NCI-H1436 treated with DMSO at 0.1 percent for 48 hours (cell line): Measurements from ENCODE around the gene IL17RB.

Source experiments
- DNase-seq: peaks from one replicate; lab custom pipeline; 2025; lab: John Stamatoyannopoulos, UW

The IL17RB gene, protein sequence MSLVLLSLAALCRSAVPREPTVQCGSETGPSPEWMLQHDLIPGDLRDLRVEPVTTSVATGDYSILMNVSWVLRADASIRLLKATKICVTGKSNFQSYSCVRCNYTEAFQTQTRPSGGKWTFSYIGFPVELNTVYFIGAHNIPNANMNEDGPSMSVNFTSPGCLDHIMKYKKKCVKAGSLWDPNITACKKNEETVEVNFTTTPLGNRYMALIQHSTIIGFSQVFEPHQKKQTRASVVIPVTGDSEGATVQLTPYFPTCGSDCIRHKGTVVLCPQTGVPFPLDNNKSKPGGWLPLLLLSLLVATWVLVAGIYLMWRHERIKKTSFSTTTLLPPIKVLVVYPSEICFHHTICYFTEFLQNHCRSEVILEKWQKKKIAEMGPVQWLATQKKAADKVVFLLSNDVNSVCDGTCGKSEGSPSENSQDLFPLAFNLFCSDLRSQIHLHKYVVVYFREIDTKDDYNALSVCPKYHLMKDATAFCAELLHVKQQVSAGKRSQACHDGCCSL

GRCh38 chr3:53846134-53846850, at the start of gene IL17RB, which contains the start of gene CHDH:
Gene IL17RB (plus strand): TSS chr3:53846568. CDS start chr3:53846589, 21 bp downstream.
Gene CHDH (minus strand): TSS chr3:53846419. CDS start chr3:53824008, 22,411 bp downstream.
- DNase-seq = no peak

DNA sequence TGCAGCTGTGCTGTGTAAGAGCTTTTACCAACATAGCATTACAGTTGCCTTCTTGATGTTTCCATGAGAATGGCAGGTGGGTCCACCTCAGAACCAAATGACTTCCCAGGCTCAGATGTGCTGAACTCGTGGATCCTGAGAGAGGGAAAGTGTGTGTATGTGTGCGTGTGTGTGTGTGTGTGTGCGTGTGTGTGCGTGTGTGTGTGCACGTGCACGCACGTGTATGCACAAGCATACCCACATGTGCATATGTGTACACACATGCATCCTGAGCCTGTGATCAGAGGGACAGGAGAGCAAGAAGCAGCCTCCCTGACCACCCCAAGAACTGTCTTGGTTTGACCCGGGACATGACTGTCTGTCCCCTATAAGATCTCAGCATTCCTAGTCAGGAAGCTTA, 48.2 kb upstream of the IL17RB start:
- no peak for DNase-seq

DNA sequence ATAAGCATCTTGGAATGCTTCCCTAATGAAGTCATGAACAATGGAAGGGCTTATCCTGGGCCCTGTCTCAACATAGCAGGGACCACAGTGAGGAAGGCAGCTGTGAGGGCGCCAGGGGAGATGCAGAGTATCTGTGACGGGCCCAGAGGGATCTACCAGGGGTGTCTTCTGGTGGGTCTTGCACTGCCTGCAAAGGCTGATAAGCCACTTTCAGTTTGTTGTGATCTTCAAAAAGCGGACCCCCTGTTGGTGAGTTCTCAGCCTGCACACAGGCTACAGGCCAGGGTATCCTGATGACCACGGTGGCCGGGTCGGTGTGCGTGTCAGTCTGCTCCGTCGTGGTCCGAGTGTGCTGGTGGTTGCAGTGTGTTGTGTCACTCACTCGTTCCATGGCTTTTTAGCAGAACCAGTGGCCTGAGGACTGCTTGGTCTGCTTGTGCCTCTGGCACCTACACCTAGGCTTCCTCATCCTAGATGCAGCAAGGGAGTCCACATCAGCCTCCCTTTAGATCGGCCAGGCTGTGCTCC, 47.0 kb upstream of the IL17RB start:
- no peak for DNase-seq

DNA sequence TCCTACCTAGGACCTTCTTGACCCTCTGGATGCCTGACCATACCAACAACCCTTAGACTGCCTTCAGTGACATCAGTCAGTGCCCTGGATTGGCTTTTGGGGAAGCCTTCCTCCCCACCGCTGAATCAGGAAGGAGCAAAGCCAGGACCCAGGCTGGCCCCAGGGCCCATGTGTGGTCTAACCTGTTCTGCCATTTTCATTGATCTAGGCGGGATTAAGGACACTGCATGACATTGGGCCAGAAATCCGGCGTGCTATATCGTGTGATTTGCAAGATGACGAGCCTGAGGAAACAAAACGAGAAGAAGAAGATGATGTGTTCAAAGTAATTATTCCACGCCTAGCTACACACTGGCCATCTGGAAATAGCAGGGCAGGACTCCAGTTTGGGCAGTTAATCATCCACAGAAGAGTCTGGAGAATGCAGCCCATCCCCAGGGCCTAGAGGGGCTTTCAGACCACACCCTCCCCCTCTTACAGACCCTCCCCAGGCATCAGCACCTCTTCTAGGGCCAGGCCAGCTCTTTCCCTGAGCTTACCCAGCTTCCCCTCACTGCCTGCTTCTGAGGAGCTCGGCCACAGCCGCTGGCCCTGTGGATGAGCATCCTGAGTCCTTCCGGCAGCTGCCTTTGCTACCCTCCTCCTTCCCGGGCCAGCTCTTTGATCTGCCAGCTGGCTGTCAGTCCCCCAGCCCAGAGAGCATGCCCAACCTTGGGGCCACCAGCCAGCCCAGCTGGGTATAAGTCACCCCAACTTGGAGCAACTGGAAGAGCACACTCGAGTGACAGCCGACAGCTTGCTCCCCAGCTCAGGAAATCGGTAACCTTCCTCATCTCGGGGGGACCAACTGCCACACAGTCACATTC, 46.1 kb upstream of the IL17RB start:
- no peak for DNase-seq

DNA sequence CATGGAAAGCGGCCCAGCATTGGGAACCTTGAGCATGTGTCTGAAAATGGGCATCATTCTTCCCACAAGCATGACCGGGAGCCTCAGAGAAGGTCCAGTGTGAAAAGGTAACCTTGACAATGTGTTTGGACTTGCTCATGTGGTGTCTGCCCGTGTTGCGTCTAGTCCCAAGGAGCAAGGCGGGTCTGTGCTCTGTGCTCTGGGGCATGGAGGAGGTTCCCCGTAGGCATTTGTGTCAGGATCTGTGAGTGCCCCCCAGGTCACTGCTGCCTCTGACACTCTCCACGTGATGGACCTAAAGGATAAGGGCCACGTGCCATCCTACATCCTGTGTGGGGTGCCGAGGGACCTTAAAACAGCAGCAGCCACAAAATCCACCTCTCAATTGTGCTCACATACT, 45.0 kb upstream of the IL17RB start:
- no peak for DNase-seq

DNA sequence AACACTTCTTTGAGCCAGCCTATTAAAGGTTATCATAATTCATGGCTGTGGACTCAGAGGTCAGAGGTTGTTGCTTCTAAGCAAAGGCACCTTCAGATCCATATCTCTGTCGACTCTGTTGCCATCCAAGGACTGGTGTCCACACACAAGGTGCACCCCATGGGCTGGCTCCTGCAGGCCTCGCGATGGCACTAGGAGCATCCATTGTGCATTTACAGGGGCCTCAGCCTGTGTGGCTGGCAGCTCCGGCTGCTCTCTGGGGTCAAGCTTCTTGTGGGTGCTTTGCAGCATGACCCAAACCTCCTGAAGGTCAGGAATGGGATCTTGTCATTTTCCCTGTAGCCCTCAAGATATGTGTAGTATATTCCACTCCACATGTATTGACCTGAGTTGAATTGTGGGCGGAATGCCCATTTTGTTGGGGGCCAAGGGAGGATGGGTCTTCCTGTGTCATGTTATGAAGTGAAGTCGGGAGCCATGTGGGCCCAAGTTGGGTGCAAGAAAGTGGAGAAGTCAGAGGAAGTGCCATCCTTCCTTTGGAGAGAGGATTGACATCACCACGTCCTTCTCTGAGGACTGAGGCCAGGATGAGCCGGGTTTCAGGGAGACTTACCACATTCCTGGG, 44.0 kb upstream of the IL17RB start:
- no peak for DNase-seq

- no peak for DNase-seq
Measured at GRCh38 chr3:53803124-53803815, 43.1 kb upstream of the IL17RB start.

GRCh38 chr3:53803816-53804695, 42.3 kb upstream of the IL17RB start:
- no peak for DNase-seq

- no peak for DNase-seq
Measured at GRCh38 chr3:53804697-53805462, 41.5 kb upstream of the IL17RB start.

DNA sequence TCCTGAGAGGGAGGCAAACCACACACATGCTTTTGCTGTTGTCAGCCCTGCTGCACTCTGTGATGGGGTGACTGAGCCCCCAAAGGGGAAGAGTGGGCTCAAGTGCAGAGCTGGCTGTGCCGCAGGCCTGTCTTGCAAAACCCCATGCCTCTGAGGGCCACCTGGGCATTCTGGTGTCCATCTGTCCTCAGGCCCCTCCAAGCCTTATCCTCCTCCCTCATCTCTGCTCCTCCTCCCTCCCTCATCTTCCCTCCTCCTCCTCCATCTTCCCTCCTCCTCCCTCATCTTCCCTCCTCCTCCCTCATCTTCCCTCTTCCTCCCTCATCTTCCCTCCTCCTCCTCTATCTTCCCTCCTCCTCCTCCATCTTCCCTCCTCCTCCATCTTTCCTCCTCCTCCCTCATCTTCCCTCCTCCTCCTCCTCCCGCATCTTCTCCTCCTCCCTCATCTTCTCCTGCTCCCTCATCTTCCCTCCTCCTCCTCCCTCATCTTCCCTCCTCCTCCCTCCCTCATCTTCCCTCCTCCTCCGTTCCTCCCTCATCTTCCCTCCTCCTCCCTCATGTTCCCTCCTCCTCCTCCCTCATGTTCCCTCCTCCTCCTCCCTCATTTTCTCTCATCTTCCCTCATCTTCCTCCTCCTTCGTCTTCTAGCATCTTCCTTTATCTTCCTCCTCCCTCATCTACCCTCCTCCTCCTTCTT, 40.8 kb upstream of the IL17RB start:
- DNase-seq = no peak

- no peak for DNase-seq
Measured at GRCh38 chr3:53806182-53807116, 39.9 kb upstream of the IL17RB start.

DNA sequence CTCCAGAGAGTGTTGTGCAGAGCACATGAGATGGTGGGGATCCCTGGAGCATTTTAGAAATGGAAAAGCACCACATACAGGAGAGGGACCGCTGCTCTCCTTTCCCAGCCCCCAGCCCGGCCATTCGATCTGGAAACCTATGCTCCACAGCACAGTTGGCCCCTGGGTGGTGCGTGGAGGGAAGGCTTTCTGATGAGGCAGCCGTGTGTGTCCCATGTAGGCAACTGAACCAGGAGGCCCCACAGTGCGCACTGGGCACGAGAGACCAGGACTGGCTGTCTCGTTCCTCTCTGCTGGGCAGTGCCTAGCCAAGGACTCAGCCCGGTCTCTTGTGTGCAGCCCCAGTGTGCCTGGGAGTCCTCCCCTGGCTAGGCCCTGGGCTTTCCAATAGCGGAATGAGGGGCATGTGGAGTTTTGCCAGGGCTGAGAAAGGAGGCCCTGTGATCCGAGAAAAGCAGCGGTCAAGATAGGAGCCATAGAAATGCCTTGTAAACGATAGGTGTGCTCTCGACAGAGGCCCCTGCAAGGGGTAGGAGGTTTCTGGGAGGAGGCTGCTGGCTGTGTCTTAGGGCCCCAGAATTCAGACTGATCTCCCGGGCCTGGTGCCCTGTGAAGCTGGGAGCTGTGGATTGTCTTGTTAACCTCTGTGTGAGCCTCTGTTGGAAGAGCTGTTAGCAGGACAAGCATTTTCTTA, 39.1 kb upstream of the IL17RB start:
- no peak for DNase-seq

DNA sequence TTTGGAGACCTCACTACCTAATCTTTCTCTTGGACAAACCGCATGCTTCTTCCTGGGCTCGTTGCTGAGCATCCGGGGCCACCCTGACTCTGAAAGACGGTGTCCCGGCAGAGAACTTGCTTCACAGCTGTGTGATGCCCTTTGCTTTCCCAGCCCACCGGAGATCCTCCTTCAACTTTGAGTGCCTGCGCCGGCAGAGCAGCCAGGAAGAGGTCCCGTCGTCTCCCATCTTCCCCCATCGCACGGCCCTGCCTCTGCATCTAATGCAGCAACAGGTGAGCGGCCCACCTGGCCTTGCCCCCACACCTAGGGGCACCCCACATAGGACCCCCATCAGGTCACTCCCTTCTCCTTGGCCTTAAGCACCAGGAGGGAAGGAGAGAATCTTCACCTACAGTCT, 37.9 kb upstream of the IL17RB start:
- no peak for DNase-seq

DNA sequence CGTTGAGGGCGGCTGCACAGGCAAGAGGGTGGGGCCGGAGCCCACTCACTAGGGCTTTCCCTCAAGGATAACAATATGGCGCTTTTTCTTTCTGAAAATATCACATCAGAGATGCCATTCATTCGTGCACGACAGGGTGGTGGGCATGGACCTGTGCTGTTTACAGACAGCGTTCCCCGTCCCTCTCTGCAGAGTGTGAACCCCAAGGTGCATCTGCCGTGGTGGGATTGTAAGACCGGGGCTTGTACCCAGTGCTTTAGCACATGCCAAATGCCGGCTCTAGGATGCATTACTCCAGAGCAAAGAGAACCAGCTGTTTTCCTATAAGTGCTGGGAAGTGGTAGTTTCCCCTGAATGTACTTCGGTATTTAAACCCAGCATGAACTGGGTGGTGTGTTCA, 37.1 kb upstream of the IL17RB start:
- DNase-seq = no peak

- DNase-seq = no peak
Measured at GRCh38 chr3:53809764-53810400, 36.5 kb upstream of the IL17RB start.
